ENCODE data around the gene SCLY.

The SCLY gene

DNA sequence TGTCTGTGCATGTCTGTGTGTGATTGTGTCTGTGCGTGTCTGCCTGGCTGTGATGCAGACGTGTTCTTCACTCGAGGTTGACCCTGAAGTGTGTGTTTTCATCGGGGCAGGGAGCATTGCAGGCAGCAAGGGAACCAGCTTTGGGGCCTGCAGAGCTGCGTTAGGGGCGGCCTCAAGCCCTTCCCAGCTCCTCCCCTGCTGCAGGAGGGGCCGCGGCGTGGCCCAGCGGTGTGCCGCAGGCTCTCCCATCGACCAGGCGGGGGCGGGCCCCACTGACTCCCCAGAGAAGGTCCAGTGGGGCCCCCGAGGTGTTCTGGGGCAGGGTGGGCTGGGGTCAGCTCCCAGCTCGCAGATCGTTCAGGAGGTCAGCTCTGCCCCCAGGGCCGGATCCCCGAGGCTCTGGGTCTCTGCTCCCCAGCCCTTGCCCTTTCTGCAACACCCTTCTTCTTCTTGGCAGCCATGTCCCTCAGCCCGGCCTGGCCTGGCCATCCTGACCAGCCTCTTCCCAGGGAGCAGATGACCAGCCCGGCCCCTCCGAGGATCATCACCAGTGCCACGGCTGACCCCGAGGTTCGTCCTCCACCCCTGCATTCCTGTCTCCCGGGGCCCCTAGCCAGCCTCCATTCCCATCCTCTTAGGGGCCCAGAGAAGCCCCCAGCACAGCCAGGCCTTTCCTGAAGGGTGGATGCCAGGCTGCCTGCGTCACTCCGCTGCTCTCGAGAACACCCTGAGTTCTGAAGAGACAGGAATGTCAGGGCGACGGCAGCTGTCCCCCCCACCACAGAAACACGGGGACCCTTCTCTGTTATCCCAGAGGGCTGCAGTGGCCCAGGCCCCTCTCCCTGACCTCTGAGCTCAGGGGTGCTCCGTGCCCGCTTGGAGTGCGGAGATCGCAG is 66.6 kb downstream of the SCLY start:
- DNase-seq: peak; percentile 70

- no peak for DNase-seq
Observed at GRCh38 chr2:238128061-238128440, 67.2 kb downstream of the SCLY start.

GRCh38 chr2:238128534-238129001 is 67.8 kb downstream of the SCLY start:
- DNase-seq: no peak

DNA sequence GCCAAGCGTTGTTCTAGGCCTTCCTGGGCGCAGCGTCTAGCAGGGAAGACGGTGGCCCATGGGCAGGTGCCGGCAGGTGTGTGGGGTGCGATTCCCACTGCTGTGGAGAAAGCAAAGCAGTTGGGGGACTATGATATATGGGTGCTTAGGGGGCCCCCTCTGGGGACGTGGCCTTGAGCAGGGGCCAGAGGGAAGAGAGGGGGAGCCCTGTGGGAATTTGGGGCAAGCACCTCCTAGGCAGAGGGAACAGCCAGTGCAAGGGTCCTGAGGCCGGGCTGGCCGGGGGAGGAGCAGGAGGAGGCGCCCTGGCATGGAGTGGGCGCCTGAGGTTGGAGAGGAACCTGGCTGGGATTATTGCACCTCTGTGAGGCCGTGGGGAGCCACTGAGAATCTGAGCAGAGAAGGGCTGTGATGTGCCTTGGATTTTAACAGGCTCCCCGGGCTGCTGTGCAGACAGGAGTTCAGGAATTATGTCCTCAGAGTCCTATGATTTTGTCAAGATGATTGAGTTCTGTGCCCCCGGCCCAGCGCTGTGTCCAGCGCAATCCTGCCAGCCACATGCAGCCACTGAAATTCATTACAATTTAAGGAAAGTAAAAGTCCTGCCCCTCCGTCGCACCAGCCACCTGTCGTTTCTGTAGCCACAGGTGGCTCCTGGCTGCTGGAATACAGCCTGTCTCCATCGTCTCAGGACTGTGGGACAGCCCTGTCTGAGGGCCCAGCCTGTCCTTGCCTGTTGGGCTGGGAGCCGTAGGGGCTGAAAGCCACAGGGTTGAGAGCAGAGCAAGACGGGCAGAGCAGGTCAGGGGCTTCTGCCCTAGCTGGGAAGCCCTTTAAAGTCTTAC is 68.6 kb downstream of the SCLY start:
- no peak for DNase-seq

GRCh38 chr2:238130111-238130695 is 69.4 kb downstream of the SCLY start:
- no peak for DNase-seq

DNA sequence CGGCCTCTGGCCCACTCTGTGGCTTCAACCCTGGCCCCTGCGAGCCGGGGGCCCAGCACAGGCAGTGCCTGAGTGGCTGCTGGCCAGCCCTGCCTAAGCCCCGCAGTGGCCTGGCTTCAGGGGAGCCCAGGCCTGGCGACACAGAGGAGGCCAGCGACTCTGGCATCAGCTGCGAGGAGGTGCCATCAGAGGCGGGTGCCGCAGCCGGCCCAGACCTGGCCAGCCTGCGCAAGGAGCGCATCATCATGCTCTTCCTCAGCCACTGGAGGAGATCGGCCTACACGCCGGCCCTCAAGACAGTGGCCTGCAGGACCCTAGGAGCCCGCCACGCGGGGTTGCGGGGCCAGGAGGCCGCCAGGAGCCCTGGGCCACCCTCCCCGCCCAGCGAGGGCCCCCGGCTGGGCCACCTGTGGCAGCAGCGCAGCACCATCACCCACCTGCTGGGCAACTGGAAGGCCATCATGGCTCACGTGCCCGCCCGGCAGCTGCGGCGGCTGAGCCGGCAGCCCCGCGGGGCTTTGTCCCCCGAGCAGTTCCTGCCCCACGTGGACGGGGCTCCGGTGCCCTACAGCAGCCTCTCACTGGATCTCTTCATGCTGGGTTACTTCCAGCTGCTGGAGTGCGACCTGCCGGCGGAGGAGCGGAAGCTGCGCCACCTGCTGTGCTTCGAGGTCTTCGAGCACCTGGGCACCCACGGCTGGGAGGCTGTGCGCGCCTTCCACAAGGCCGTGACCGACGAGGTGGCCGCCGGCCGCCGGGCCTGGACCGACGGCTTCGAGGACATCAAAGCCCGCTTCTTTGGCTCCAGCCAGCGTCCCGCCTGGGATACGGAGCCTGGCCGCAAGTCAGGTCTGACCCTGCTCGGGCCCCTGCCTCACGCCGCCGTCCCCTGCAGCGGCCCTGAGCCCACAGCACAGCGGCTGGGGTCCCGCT is 70.2 kb downstream of the SCLY start:
- no peak for DNase-seq

GRCh38 chr2:238131761-238132462 is 71.1 kb downstream of the SCLY start:
- DNase-seq: no peak

GRCh38 chr2:238132463-238133450 is 72.0 kb downstream of the SCLY start:
- DNase-seq: no peak

DNA sequence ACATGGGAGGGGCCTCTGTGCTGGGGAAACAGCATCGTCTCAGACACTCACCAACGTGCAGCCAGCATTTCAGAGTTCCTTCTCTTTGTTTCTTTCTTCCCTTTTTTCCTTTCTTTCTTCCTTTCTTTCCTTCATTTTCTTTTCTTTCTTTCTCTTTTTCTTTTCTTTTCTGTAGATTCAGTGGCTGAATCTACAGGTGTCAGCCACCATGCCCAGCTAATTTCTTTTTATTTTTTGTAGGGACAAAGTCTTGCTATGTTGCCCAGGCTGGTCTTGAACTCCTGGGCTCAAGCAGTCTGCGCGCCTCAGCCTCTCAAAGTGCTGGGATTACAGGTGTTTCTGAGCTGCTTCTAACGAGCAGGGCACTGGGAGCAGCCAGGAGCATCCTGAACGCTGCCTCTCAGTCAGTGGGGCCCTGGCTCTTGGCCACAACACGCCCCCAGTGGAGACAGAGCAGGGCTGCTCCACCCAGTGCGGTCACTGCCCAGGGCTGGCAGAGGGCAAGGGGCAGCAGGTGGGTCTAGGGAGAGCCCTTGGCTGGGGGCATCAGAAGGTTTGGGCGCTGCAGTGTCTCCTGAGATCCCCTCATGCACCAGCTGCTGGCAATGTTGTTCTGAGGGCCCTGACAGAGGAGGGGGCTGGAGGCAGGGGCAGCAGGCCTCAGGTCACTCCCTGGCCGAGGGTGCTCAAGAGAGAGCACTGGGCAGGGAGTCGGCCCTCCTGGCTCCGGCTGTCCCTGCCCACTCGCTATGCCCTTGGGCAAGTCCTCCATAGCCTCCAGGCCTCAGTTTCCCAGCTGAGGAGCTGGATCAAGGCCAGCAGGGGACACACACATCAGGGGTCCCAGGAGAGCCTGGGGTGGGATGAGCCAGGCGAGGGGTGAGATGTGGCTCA is 72.9 kb downstream of the SCLY start:
- no peak for DNase-seq

DNA sequence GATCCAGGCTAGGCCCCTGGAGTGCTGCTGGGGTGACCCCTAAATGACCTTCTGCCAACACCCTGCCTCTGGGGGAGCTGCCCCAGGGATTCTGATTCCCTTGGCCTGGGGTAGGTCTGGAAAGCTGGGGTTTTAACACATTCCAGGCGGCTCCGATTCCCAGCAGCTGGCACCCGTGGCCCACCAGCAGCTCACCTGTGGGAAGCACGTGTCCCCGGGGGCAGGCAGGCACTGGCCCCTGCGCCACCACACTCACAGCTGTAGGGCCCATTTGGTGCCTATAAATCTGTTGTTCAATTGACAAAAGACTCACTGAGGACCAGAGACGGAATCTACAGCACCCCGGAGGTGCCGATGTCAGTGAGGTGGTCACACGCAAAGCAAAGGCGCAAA is 73.6 kb downstream of the SCLY start:
- DNase-seq: no peak

- DNase-seq: no peak
Observed at GRCh38 chr2:238135601-238136150, 74.9 kb downstream of the SCLY start.

GRCh38 chr2:238136820-238137537 is 76.2 kb downstream of the SCLY start:
- DNase-seq: no peak

- DNase-seq: no peak
Observed at GRCh38 chr2:238137885-238138284, 77.1 kb downstream of the SCLY start.

GRCh38 chr2:238138331-238139195 is 77.8 kb downstream of the SCLY start, which contains the start of gene KLHL30:
Gene KLHL30, plus strand, starts transcription at chr2:238138668. Its CDS starts 2,087 bp downstream, at chr2:238140755.
- DNase-seq: no peak

DNA sequence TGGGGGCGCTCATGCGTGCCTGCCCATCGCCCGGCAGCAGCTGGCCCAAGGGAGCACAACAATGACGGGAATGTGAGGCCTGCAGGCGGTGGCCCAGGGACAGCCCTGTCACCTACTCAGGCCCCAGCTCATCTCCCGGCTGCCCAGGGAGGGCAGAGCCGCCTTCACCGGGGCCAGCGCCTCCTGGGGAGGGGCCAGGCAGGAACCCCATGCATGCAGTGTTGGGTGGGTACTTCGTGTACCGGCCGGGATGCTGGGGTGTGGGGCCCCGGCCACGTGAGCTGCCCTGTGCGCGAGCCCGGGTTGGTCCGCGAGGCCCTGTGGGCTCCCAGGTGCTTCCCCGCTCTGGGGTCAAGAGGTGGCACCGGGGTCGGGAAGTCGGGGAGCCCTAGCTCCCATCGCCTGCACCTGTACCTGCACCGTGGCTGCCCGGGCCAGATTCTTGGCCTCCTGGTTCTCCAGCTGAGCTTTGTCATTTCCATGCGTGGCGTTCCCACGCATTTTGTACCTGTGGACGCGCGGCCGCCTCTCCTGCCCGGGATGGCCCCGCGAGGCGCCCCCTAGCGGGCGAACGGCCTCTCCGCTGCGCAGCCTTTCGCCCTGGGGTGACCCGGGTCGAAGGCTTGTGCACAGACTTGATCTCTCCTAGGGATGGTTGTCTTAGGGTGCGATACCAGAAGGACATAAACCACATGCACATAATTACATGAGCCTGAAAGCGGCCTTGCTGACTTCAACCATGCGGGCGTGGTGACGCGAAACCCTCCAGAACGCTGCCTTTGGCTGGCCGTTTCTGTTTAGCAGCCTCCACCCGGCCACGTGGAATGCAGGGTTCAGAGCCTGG is 78.6 kb downstream of the SCLY start:
- DNase-seq: no peak

GRCh38 chr2:238140040-238140439 is 79.2 kb downstream of the SCLY start:
- no peak for DNase-seq
